ENCODE results near the gene HOXA9. TPM values are rescaled to one million over a fixed set of nuclear protein-coding genes. Genes with fewer than 3 reads are reported as not detected.

Gene HOXA9
- polyA plus RNA-seq, 3 donors, result 0.55 to 1.9 (median 1.2) TPM

DNA sequence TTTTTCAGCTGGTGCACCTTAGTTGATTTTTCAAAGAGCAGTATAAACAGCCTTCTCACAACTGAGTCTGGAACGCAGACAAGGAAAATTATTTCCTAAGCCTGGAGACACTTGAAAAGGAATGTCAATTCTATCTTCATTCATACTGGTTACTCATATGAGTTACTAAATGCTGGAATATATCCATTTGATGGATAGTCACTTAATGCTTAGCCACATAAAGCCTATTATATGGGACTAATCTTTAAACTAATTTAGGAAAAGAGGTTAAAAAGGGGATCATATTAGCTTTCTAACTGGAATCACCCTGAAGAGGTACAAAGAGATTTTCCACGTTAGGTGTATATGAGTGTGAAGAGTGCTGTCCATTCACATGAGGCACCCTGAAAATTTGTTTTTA is 33.1 kb downstream of the HOXA9 start:
- Mint-ChIP-seq H3K27ac (no peak overlapping the region), H3K4me3 (no peak overlapping the region)

DNA sequence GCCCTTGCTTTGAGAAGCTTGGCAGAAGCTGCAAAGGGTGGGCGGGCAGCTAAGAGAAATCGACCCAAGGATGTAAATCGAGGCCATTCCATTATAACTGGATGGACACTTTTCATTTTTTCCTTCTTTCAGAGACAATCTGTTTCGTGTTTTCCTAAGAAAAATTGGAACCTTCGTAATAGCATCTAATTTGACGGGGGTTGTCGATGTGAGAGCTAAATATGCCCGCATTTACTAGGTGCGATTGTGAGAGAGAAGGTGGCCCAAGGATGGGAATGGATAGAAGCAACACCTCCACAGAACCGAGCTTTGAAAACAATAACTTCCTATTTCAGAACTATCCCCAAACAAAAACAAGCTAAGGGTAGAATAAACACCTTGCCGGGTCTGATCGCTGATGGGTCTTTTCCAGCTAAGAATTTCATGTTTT is 33.9 kb downstream of the HOXA9 start:
- Mint-ChIP-seq H3K9me3 (peaks cover 0 to 9% (median 0%) of the 10 kb centered on the region in 7 donors), H3K4me1 (peaks cover 32% of the 10 kb centered on the region), H3K27ac (peak overlapping the region in 5 of 7 donors; percentile 45 to 91 (median 84)), H3K36me3 (peaks cover 0 to 4% of the 10 kb centered on the region in 2 donors), H3K27me3 (ENCODE audit: low read depth in 3 of 3) (peaks cover 8 to 17% (median 10%) of the 10 kb centered on the region in 3 donors), H3K4me3 (peak overlapping the region; percentile 80 to 82)
- intact Hi-C loops (cut with micrococcal nuclease), result no loop called here
- H3K36me3 ChIP-seq (replicated peaks in 1 of 2; ENCODE audit: control insufficient read depth in 1 of 2, insufficient read depth in 2 of 2, low read length in 2 of 2), result no peaks in the 10 kb centered on the region
- H3K27ac ChIP-seq (ENCODE audit: low read depth in 1 of 2, low read length in 2 of 2), result peak overlapping the region in 1 of 2 donors; percentile 86
- H3K4me3 ChIP-seq (replicated peaks in 1 of 3; ENCODE audit: low read depth in 2 of 3, low read length in 3 of 3), result peak overlapping the region; percentile 47 to 78 (median 76)
- peak overlapping the region; percentile 79 for H3K9ac ChIP-seq (ENCODE audit: insufficient read depth, low read length, poor library complexity, severe bottlenecking)
- H2AFZ ChIP-seq (ENCODE audit: insufficient read depth, low read depth, low read length, poor library complexity, severe bottlenecking), result peak overlapping the region; percentile 95
- TF ChIP-seq, protein P1, sequence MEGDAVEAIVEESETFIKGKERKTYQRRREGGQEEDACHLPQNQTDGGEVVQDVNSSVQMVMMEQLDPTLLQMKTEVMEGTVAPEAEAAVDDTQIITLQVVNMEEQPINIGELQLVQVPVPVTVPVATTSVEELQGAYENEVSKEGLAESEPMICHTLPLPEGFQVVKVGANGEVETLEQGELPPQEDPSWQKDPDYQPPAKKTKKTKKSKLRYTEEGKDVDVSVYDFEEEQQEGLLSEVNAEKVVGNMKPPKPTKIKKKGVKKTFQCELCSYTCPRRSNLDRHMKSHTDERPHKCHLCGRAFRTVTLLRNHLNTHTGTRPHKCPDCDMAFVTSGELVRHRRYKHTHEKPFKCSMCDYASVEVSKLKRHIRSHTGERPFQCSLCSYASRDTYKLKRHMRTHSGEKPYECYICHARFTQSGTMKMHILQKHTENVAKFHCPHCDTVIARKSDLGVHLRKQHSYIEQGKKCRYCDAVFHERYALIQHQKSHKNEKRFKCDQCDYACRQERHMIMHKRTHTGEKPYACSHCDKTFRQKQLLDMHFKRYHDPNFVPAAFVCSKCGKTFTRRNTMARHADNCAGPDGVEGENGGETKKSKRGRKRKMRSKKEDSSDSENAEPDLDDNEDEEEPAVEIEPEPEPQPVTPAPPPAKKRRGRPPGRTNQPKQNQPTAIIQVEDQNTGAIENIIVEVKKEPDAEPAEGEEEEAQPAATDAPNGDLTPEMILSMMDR (IDR thresholded peaks at IDR 0.05), result no peak
- 40% methylated on average over 3 of the region's 12 CpGs for whole genome bisulfite sequencing (ENCODE audit: insufficient coverage)
- no peaks in the 10 kb centered on the region for H3K79me2 ChIP-seq (ENCODE audit: insufficient read depth, low read length)
- H4K20me1 ChIP-seq (ENCODE audit: insufficient read depth, low read length), result no peaks in the 10 kb centered on the region
- peaks cover 10 to 27% of the 10 kb centered on the region in 2 donors for H3K4me1 ChIP-seq (ENCODE audit: control insufficient read depth in 1 of 2, insufficient read depth in 2 of 2, low read length in 2 of 2)
- DNase-seq, result no peak
- peaks cover 2 to 10% of the 10 kb centered on the region in 2 donors for H3K27me3 ChIP-seq (ENCODE audit: control insufficient read depth in 2 of 2, insufficient read depth in 2 of 2, low read length in 2 of 2)
- H3K9me3 ChIP-seq (replicated peaks in 1 of 2; ENCODE audit: control insufficient read depth in 1 of 2, insufficient read depth in 1 of 2, low read length in 2 of 2), result no peaks in the 10 kb centered on the region
- H3K4me2 ChIP-seq (replicated peaks; ENCODE audit: extremely low read depth, low read length, poor library complexity, severe bottlenecking), result peak overlapping the region; percentile 76

More for the DNA sequence above, 33.1 kb downstream of the HOXA9 start:
- H3K9me3 ChIP-seq (replicated peaks in 1 of 2; ENCODE audit: control insufficient read depth in 1 of 2, insufficient read depth in 1 of 2, low read length in 2 of 2), result no peaks in the 10 kb centered on the region
- Mint-ChIP-seq H3K9me3 (peaks cover 0 to 9% (median 0%) of the 10 kb centered on the region in 7 donors), H3K27me3 (ENCODE audit: low read depth in 3 of 3) (peaks cover 8 to 24% (median 10%) of the 10 kb centered on the region in 3 donors), H3K4me1 (peaks cover 38% of the 10 kb centered on the region), H3K36me3 (peaks cover 0 to 4% of the 10 kb centered on the region in 2 donors)
- TF ChIP-seq, protein P1 (IDR thresholded peaks at IDR 0.05), result no peak
- no peaks in the 10 kb centered on the region for H3K79me2 ChIP-seq (ENCODE audit: insufficient read depth, low read length)
- H2AFZ ChIP-seq (ENCODE audit: insufficient read depth, low read depth, low read length, poor library complexity, severe bottlenecking), result no peak overlapping the region
- H4K20me1 ChIP-seq (ENCODE audit: insufficient read depth, low read length), result no peaks in the 10 kb centered on the region
- H3K9ac ChIP-seq (ENCODE audit: insufficient read depth, low read length, poor library complexity, severe bottlenecking), result no peak overlapping the region
- H3K27ac ChIP-seq (ENCODE audit: low read depth in 1 of 2, low read length in 2 of 2), result no peak overlapping the region
- WGBS (ENCODE audit: insufficient coverage), result no CpG with 5 or more reads among the region's 2 CpGs
- peaks cover 6 to 18% of the 10 kb centered on the region in 2 donors for H3K27me3 ChIP-seq (ENCODE audit: control insufficient read depth in 2 of 2, insufficient read depth in 2 of 2, low read length in 2 of 2)
- no peak for DNase-seq
- intact Hi-C loops (cut with micrococcal nuclease), result no loop called here
- no peak overlapping the region for H3K4me3 ChIP-seq (replicated peaks in 1 of 3; ENCODE audit: low read depth in 2 of 3, low read length in 3 of 3)
- H3K4me2 ChIP-seq (replicated peaks; ENCODE audit: extremely low read depth, low read length, poor library complexity, severe bottlenecking), result no peak overlapping the region
- no peaks in the 10 kb centered on the region for H3K36me3 ChIP-seq (replicated peaks in 1 of 2; ENCODE audit: control insufficient read depth in 1 of 2, insufficient read depth in 2 of 2, low read length in 2 of 2)
- H3K4me1 ChIP-seq (ENCODE audit: control insufficient read depth in 1 of 2, insufficient read depth in 2 of 2, low read length in 2 of 2), result peaks cover 15 to 34% of the 10 kb centered on the region in 2 donors

Measured in CD14-positive monocyte (primary cell).